GM15510 (cell line): ENCODE measurements around the gene F13A1.

Experiments used
- POLR2A ChIP-seq: IDR thresholded peaks from 3 replicates; pipeline ENCODE4 v1.6.1; 2011; ENCODE audit warnings: borderline replicate concordance; ENCODE audit not compliant: insufficient read length; ENCODE audit errors: extremely low read depth

Gene F13A1

DNA sequence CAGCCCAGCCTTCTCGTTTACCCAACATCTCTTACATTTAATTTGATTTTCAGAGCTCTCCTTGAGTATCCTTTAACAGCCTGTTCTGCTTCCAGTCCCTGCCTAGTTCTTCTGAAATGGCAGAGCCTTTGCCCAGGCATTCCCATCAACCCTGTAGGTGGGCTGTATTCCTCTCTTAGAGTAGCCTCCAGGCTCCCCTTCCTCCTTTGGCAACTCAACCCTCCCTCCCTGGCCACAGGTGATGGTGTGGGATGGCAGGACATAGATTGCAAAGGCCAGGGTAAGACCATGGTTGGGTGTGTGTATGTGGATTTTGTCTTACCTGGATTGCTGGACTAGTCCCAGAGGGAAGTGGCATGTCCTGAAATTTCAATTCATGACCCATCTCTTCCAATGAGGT lies 125.4 kb downstream of the F13A1 start:
- no peak for TF ChIP-seq POLR2A

DNA sequence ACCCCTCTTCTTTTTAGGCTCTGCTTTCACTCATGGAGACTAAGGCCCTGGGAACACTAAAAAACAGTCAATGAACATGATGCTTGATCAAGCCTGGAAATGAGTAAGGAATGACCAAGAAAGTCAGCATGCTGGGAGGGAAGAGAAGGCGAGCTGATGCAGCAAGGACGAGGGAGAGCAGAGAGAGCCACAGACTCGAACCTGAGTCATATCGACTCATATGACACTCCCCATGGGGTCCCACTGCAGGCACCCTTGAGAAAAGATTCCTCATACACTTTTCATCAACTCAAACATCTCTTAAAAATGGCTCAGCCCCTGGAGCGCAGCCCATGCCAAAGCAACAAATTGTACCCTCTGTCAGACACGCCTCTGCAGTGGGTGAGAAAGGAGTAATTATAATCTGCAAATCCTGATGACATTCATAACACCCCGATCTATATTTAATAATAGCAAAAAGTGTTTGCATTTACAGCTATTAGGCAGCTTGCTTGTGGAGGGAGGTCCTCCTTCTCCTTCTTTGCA lies 127.2 kb downstream of the F13A1 start:
- no peak for TF ChIP-seq POLR2A

GRCh38 chr6:6191909-6192308 lies 128.6 kb downstream of the F13A1 start:
- no peak for TF ChIP-seq POLR2A

DNA sequence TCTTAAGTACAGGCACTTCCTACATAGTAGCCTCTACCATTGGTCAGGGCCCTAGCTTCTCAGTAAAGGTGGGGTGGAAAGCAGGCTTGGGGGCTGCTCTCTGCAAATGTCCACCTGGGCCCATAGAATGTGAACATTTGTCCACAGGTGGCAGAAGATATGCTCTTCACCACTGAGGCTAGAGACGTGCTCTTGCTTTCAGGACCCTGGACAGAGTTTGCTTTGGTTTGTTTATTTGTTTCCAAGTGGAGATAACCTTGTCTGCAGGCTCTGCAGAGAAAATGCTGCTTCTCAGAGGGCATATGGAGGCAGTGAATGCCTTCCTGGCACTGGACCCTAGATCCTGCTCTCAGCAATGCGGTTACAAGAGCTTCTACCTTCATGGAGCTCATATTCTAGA lies 129.0 kb downstream of the F13A1 start:
- no peak for TF ChIP-seq POLR2A

DNA sequence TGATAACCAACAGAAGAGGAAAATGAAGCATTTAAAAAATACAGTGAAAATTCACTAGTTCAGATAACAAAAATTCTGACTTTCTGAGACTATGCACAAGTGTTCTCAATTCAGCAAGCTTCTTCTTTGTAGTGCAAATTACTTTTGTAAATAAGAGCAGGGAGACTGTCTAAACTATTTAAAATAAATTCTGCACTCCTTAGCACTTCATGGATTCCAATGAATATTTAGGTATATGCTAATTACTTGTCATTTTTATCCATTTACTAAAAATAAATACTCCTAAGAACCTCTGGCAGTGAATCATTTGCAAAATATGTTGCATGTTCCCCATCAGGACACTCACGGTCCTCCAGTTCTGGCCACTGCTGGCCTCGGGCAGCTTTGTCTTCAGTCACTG lies 139.8 kb downstream of the F13A1 start:
- no peak for TF ChIP-seq POLR2A

- TF ChIP-seq POLR2A = no peak
Observed at GRCh38 chr6:6179858-6180623, 140.4 kb downstream of the F13A1 start.

DNA sequence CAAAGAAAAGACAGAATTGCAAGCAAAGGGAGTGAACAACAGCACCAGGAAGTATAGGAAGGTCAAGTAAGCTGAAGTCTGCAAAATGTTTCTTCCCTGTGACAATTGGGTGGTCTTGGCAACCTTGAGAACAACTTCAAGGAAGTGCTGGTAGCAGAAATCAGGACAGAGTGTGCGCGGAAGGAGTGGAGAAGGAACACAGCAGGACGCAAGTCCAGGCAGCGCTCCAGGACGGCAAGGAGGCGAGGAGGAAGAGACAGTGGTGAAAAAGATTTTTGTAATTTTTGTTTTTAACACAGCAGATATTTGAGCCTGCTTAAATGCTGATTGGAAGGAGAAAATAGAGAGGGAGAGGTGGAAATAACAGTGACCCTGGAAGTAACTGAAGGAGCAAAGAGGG lies 141.7 kb downstream of the F13A1 start:
- TF ChIP-seq POLR2A = no peak

- no peak for TF ChIP-seq POLR2A
Observed at GRCh38 chr6:6177754-6178153, 142.7 kb downstream of the F13A1 start.

- TF ChIP-seq POLR2A = no peak
Observed at GRCh38 chr6:6176586-6177228, 143.8 kb downstream of the F13A1 start.

GRCh38 chr6:6176127-6176526 lies 144.3 kb downstream of the F13A1 start:
- TF ChIP-seq POLR2A = no peak

DNA sequence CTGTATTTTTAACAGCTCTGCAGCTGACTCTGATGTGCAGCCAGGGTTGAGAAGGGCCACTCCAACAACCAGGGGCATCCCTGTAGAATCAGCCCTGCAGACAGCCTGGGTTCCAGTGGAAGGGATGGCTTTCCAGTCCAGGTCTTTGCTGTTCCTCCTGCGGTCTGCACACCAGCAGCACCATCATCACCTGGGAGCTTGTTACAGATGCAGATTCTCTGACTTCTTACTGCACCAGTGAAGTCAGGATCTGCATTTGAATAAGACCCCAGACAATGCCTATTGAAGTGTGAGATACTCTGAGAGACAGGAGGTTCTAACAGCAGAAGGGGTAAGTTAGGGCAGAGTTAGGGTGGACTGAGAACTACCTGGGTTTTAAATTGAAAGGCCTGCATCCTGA lies 151.3 kb downstream of the F13A1 start:
- TF ChIP-seq POLR2A = no peak

GRCh38 chr6:6166064-6166463 lies 154.4 kb downstream of the F13A1 start:
- TF ChIP-seq POLR2A = no peak

DNA sequence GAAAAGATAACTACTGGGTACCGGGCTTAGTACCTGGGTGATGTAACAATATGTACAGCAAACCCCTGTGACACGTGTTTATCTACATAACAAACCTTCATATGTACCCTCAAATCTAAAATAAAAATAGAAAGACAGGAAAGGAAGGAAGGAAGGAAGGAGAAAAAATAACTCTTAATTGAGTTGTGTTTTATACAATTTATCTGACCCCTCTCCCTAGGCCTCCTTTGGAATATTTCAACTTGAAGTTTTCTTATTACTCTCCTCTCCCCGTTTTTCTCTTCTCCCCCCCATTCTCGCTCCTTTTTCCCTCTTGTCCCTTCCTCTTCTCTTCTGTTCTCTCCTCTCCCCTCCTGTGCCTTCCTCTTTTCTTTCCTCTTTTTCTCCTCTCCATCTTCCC lies 156.1 kb downstream of the F13A1 start:
- TF ChIP-seq POLR2A = no peak

DNA sequence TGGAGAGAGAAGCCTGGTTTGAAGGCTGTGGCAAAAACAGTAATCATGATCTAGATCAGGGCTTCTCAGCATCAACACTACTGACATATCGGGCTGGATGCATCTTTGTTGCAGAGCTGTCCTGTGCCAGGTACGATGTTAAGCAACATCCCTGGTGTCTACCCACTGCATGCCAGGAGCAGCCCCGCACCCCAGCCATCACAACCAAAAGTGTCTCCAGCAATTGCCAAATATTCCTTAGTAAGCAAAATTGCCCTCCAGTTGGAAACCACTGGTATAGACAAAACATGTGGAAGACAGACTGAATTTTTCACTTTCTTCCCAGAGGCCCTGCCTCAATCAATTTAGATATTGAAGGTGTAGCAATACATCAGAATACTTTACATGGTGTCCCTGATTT lies 166.1 kb downstream of the F13A1 start:
- no peak for TF ChIP-seq POLR2A

DNA sequence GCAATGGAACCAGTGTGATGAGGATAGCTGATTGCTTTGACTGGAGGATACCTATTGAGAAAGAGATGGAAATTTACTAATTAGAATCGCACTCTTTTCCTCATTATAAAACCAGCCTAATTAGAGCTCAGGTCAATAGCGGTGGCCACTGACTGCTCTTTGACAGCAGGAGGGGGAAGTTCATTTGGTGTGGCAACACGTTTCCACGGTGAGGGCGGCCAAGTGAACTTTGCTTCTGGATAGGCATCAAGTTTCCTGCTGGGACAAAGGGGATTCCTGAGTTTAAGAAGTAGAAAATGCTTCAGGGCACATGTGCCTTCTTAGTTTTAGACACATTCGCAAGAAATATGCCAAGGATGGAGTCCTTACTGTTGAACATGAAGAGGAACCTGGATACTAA lies 168.4 kb downstream of the F13A1 start:
- TF ChIP-seq POLR2A = no peak
